ENCODE measurements around the gene UFSP1. TPM values are rescaled to one million over a fixed set of nuclear protein-coding genes. Genes with fewer than 3 reads are reported as not detected.
"Not testable (repeated sequence)": the region's sequence is repeated elsewhere in the genome, so short reads cannot be mapped to it uniquely, and the experiment has no call there.

Gene UFSP1
- total and polyA plus RNA-seq, 2 experiments from 2014 or later, result 3.9 to 16.0 TPM

DNA sequence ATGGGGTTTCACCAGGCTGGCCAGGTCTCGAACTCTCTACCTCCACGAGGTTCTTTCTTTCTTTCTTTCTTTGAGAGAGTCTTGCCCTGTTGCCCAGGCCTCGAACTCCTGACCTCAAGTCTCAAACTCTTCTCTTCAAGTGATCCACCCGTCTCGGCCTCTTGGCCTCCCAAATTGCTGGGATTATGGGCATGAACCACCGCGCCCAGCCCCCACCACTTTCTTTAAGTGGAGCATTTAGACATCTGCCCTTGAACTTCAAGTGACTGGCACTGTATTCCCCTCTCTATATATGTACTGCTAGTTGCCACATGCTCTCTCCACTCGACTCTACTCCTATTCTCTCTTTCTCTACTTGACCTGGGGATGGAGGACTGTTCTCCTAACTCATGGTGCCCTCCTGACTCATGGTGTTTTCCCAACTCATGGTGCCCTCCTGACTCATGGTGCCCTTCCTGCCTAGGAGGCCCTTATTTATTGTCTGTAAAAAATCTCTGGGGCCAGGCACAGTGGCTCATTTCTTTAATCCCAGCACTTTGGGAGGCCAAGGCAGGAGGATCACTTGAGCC is 25.4 kb upstream of the UFSP1 start:
- no peak for DNase-seq (ENCODE audit: low read depth in 1 of 2, low spot score in 1 of 2)
- H3K36me3 ChIP-seq, result no peaks in the 10 kb centered on the region
- no peak overlapping the region for H3K27ac ChIP-seq
- no peaks in the 10 kb centered on the region for H3K4me1 ChIP-seq (ENCODE audit: low read depth)
- no peaks in the 10 kb centered on the region for H3K9me3 ChIP-seq (ENCODE audit: low read depth)
- TF ChIP-seq, protein P1, sequence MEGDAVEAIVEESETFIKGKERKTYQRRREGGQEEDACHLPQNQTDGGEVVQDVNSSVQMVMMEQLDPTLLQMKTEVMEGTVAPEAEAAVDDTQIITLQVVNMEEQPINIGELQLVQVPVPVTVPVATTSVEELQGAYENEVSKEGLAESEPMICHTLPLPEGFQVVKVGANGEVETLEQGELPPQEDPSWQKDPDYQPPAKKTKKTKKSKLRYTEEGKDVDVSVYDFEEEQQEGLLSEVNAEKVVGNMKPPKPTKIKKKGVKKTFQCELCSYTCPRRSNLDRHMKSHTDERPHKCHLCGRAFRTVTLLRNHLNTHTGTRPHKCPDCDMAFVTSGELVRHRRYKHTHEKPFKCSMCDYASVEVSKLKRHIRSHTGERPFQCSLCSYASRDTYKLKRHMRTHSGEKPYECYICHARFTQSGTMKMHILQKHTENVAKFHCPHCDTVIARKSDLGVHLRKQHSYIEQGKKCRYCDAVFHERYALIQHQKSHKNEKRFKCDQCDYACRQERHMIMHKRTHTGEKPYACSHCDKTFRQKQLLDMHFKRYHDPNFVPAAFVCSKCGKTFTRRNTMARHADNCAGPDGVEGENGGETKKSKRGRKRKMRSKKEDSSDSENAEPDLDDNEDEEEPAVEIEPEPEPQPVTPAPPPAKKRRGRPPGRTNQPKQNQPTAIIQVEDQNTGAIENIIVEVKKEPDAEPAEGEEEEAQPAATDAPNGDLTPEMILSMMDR (IDR thresholded peaks at IDR 0.05; ENCODE audit: low read depth, low read length), result no peak
- H3K27me3 ChIP-seq, result no peaks in the 10 kb centered on the region
- H3K4me3 ChIP-seq, result no peak overlapping the region

DNA sequence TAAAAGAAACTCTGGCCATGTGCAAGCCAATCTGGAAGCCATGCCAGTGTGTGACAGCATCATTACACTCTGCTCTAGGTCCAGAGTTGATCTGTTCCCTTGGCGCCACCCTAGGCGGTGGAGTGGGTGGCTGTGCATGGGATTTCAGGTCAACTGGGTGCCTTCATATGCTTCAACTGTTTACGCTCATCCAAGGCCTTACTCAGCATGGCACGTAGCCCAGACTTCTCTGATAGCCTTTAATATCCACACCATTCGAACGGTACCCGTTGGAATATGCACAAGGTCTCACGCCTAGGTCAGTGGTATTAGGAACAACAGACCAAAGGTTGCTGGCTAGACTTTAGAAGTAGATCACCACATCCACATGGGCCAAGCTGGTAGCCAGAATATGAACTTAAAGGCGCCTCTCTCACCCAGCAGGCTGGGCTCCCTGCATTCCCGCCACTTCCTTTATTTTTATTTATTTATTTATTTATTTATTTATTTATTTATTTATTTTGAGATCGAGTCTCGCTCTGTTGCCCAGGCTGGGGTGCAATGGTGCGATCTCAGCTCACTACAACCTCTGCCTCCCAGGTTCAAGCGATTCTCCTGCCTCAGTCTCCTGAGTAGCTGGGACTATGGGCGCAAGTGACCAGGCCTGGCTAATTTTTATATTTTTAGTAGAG is 24.8 kb upstream of the UFSP1 start:
- no peak for DNase-seq (ENCODE audit: low read depth in 1 of 2, low spot score in 1 of 2)
- no peak overlapping the region for H3K27ac ChIP-seq
- H3K36me3 ChIP-seq, result no peaks in the 10 kb centered on the region
- TF ChIP-seq, protein P1 (IDR thresholded peaks at IDR 0.05; ENCODE audit: low read depth, low read length), result no peak
- no peaks in the 10 kb centered on the region for H3K4me1 ChIP-seq (ENCODE audit: low read depth)
- no peaks in the 10 kb centered on the region for H3K27me3 ChIP-seq
- no peaks in the 10 kb centered on the region for H3K9me3 ChIP-seq (ENCODE audit: low read depth)
- H3K4me3 ChIP-seq, result no peak overlapping the region

DNA sequence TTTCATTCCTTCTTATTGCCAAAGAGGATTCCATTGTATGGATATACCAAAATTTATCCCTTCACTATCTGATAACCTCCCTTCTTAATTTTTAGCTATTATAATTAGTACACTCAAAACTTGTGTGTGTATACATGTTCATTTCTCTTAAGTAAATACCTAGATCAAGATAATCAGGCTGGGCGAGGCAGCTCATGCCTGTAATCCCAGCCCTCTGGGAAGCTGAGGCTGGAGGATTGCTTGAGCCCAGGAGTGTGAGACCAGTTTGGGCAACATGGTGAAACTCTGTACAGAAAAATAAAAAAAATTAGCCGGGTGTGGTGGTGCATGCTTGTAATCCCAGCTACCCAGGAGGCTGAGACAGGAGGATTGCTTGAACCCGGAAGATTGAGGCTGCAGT is 22.0 kb upstream of the UFSP1 start:
- no peak for DNase-seq (ENCODE audit: low read depth in 1 of 2, low spot score in 1 of 2)
- TF ChIP-seq, protein P1 (IDR thresholded peaks at IDR 0.05; ENCODE audit: low read depth, low read length), result no peak
- no peaks in the 10 kb centered on the region for H3K27me3 ChIP-seq
- H3K27ac ChIP-seq, result no peak overlapping the region
- H3K4me1 ChIP-seq (ENCODE audit: low read depth), result no peaks in the 10 kb centered on the region
- no peaks in the 10 kb centered on the region for H3K36me3 ChIP-seq
- H3K4me3 ChIP-seq, result no peak overlapping the region
- H3K9me3 ChIP-seq (ENCODE audit: low read depth), result no peaks in the 10 kb centered on the region

DNA sequence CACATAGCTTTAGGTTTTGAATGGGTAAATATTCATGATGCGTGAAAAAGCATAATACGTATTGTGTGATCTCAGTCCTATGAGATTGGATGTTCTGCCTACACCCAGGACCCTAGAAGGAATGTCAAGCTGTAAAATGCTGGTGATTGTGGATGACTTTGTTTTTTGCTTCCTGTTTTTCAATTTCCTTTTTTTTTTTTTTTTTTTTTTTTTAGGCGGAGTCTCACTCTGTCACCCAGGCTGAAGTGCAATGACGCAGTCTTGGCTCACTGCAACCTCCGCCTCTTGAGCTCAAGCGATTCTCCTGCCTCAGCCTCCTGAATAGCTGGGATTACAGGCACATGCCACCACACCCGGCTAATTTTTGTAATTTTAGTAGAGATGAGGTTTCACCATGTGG is 20.9 kb upstream of the UFSP1 start:
- not testable (repeated sequence) for H3K9me3 ChIP-seq (ENCODE audit: low read depth); DNase-seq (ENCODE audit: low read depth in 1 of 2, low spot score in 1 of 2); H3K27ac ChIP-seq; H3K4me1 ChIP-seq (ENCODE audit: low read depth); H3K4me3 ChIP-seq; H3K36me3 ChIP-seq; H3K27me3 ChIP-seq

DNA sequence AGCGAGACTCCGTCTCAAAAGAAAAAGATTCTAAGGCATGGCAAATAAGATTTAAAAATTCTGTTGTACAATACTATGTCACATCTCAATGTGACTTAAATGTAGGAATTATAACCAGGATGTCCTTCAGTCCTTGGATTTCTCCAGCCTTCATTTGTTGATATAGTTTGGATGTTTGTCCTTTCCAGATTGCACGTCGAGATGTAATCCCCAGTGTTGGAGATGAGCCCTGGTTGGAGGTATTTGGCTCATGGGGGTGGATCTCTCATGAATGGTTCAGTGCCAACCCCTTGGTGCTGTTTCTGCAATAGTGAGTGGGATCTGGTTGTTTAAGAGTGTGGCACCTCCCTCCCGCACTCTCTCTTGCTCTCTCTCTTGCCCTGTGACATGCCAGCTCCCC is 19.0 kb upstream of the UFSP1 start:
- Histone ChIP-seq H3K4me3 (no peak overlapping the region), H3K4me1 (ENCODE audit: low read depth) (no peaks in the 10 kb centered on the region), H3K9me3 (ENCODE audit: low read depth) (no peaks in the 10 kb centered on the region), H3K27me3 (no peaks in the 10 kb centered on the region), H3K27ac (no peak overlapping the region), H3K36me3 (no peaks in the 10 kb centered on the region)
- DNase-seq (ENCODE audit: low read depth in 1 of 2, low spot score in 1 of 2), result no peak
- TF ChIP-seq, protein P1 (IDR thresholded peaks at IDR 0.05; ENCODE audit: low read depth, low read length), result no peak

DNA sequence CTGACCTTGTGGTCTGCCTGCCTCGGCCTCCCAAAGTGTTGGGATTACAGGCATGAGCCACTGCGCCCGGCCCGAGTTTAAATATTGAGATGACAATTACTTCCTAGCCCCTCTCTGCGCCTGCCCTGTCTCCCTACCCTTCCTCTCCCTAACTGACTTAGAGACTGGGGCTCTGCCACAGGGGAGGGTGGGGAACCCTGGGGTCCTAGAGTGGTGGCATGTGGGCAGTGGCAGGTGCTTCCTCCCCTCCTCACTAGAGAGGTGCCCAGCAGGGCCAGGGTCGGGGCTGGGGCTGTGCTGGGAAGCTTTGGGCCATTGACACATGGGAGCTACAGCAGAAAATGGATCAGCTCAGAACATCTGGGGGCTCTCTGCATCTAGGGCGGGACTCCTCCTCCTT is 13.1 kb upstream of the UFSP1 start:
- H3K9me3 ChIP-seq (ENCODE audit: low read depth), result no peaks in the 10 kb centered on the region
- H3K4me1 ChIP-seq (ENCODE audit: low read depth), result no peaks in the 10 kb centered on the region
- DNase-seq (ENCODE audit: low read depth in 1 of 2, low spot score in 1 of 2), result no peak
- H3K27ac ChIP-seq, result no peak overlapping the region
- TF ChIP-seq, protein P1 (IDR thresholded peaks at IDR 0.05; ENCODE audit: low read depth, low read length), result no peak
- no peak overlapping the region for H3K4me3 ChIP-seq
- H3K36me3 ChIP-seq, result no peaks in the 10 kb centered on the region
- H3K27me3 ChIP-seq, result peaks cover 4% of the 10 kb centered on the region

Data from cardiac muscle cell (in vitro differentiated cells and primary cell).